ENCODE measurements around the gene KRTAP21-1.
"Not testable (repeated sequence)": the region's sequence is repeated elsewhere in the genome, so short reads cannot be mapped to it uniquely, and the experiment has no call there.

The KRTAP21-1 gene

DNA sequence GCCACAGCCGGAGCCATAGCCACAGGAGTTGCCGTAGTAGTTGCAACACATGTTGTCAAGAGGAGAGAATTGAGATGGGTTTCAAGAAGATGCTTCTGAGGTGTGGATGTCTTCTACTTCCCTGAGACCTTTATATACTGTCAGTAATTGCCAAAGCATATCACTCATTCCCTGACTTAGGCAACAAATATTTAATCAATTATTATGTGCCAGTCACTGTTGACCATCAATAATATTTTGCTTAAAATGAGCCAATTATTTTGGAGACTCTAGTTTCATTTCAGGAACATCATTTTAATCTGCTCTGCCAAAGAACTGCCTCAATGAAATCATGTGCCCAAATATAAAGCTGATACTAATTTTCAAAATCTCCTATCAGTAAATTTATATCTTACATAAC lies at the start of gene KRTAP21-1:
Gene KRTAP21-1, minus strand, starts transcription at position 101 of the 400 bp plus-strand sequence. Its CDS starts 50 bp downstream, at position 51.
- in situ Hi-C loops (cut with MboI; ENCODE audit: low pct_unique_long_range_greater_than_20kb, low sequenced_read_pairs); DNase-seq: not testable (repeated sequence)

DNA sequence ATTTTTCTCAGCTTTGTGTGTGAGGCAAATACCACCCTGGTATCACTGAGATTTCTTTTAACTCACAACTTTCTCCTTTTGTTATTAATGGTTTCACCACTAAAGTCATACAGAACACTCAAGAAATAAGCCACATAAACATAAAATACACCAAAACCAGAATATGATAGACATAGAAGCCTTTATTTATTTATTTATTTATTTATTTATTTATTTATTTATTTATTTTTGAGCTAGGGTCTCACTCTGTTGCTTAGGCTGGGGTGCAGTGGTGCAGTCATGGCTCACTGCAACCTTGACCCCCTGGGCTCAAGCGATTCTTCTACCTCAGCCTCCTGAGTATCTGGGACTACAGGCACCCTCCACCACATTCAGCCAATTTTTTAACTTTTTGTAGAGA lies 45.4 kb upstream of the KRTAP21-1 start:
- DNase-seq = no peak
- in situ Hi-C loops (cut with MboI; ENCODE audit: low pct_unique_long_range_greater_than_20kb, low sequenced_read_pairs) = no loop called here

DNA sequence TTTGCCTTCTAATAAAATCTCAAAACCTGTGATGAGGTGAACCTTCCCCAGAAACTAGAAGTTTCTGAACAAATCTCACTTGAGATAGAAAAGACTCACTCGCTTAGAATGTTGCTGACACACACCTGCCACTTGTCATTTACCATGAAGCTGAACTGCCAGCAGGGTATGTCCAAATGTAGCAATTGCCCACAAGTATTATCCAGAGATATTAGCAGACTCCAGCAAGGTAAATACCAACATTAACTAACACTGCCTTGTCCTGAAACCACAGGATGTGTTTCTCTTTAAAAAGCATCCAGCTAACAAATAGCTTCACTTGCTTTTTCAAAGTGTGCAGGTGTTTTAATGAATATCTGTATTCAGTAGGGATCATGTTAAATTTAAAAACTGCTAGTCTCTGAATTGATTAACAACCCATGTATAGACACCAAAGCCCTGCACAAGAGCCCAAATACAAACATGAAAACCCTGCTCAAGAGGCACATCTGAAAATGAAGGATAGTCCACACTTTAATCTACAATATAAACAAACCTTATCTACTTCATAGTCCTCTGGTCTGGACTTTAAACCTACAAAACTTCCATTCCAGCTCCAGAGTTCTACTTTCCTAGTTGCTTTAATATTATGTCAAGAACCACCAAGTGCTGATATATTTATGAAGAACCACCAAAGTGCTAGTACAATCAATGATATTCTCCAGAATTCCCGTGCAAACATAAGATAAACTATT lies 38.5 kb upstream of the KRTAP21-1 start:
- no peak for DNase-seq
- in situ Hi-C loops (cut with MboI; ENCODE audit: low pct_unique_long_range_greater_than_20kb, low sequenced_read_pairs) = no loop called here

DNA sequence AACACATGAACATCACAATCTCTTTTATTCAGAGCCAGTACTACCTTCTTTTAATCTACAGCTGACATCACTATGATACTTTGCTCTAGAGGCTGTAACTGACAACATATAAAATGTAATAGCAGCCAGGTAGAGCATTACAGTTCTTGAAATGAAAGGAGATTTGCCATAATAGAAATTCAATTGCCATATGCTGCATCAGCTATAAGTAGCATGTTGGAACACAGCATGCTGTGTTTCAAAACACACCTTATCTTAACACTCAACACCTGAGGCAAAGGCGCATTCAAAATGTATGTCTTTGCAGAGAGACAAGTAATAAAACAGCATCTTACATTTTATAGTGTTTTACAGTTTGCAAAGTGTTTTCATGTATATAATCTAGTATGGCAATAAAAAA lies 24.0 kb upstream of the KRTAP21-1 start:
- DNase-seq = no peak
- in situ Hi-C loops (cut with MboI; ENCODE audit: low pct_unique_long_range_greater_than_20kb, low sequenced_read_pairs) = no loop called here

DNA sequence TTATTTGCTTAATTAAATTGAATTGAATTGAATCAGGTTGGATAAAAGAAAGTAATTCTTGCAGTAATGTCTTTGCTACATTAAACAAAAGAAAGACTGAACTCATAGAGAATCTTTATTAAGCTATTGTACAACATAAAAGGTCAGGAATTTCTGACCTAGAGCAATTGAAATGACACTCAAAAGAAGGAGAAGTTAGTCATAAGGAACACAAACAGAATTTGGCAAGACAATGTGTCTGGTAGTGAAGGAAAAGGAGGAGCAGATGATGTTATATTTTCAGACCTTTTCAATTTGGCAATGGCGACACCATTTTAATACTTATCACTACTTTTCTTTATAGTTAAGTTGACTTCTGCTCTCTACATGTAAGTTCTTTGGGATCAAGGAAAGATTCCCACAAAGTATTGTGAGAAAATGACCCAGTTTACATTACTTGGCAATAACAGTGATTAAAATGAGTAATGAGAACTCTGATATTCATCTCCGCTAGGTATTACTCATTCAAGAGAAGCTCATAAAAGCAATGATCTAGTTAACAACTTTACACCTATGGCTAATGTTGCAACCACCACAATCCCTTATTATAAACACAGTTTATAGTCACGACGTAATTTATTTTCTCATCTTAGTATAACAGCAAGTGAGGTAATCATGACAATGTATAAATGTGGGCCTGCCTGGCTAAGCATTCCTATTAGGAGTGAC lies 14.7 kb upstream of the KRTAP21-1 start:
- no peak for DNase-seq
- in situ Hi-C loops (cut with MboI; ENCODE audit: low pct_unique_long_range_greater_than_20kb, low sequenced_read_pairs) = no loop called here

DNA sequence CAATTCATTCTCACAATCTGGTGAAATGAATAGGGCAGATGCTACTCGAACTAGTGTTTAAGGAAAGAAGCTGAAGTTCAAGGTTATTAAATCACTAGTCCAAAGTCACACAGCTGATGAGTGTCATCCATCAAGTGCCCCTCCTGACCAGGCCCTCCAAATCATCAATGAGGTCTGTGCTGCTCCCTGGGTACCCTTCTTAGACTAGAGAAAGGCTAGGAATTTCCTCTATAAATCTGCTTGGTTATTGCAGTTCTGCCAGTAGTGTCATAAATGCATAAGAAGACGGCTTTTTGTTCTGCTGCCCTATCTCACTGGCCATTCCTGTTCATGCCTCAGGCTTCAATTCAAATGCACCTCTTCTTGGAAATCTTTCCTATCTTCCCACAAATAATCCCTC lies 5.5 kb upstream of the KRTAP21-1 start:
- DNase-seq = no peak
- in situ Hi-C loops (cut with MboI; ENCODE audit: low pct_unique_long_range_greater_than_20kb, low sequenced_read_pairs) = no loop called here

DNA sequence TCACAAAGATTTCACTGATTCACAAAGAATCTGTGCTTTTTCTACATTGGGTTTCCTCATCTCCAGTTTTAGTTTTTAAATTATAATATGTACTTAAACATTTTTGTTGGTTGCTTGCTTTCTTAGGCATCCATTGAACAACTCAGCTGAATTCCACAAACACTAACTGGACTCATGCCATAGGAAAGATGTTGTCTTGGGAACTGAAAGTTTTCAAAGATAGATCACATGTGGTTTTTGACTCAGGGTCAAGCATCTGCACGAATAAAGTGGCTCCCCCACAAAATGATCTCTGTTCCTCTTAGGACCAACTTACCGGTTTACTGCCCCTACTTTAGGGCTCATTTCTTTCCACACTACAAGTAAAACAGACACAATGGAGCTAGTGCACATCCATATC lies 3.1 kb upstream of the KRTAP21-1 start:
- DNase-seq = no peak
- in situ Hi-C loops (cut with MboI; ENCODE audit: low pct_unique_long_range_greater_than_20kb, low sequenced_read_pairs) = no loop called here

DNA sequence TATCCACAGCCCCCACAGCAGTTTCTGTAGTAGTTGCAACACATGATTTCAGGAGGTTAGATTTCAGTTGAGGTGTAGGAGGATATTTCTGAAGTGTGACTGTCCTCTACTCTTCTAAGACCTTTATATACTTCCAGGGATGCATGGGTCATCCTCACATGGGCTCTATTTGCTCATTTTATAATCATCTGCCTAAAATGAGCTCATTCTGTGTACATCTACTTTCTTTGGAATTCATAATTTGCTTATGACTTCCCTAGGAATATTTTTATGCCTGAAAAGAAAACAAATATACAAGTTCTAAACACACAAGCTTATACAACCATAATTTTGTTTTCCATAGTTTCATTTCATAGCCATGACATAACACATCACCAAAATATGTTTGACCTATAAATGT lies 8.1 kb downstream of the KRTAP21-1 start, which contains the start of gene KRTAP21-2:
Gene KRTAP21-2, minus strand, starts transcription at position 101 of the 400 bp plus-strand sequence. Its CDS starts 57 bp downstream, at position 44.
- in situ Hi-C loops (cut with MboI; ENCODE audit: low pct_unique_long_range_greater_than_20kb, low sequenced_read_pairs) = no loop called here
- DNase-seq = no peak

DNA sequence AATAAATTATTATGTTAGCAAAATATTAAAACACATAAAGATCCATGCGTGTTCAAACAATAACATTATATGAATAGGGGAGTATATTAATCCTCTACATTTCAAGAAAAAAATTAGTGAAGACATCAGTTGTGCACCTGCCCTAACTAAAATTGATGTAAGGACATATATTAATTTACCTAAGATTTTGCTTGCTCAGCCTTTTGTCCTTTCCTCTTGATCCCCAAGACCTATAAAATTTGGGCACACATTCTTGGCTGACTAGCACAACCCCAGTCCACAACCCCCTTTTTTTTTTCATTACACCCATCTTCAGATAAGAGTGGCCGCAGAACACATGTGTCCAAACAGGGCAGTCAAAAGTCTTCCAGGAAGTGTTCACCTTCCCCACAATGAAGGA lies 14.8 kb downstream of the KRTAP21-1 start:
- in situ Hi-C loops (cut with MboI; ENCODE audit: low pct_unique_long_range_greater_than_20kb, low sequenced_read_pairs) = no loop called here
- no peak for DNase-seq

DNA sequence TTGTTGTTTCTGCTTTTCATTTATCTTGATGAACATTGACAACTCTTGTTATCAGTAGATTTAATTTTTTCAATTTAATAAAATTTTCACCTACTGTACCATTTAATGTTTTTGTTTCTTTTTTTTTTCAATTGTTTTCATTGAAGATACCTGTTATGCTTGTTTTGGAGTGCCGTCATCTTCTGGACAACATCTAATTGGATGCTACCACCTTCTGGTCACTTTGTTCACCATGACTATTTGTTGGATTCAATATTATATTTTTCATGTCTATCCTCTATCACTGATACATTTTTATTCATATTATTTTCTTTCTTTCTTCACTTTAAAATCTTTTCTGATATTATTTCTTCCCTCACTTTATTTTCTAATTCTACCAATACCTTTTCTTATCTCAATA lies 22.2 kb downstream of the KRTAP21-1 start:
- no peak for DNase-seq
- in situ Hi-C loops (cut with MboI; ENCODE audit: low pct_unique_long_range_greater_than_20kb, low sequenced_read_pairs) = no loop called here

DNA sequence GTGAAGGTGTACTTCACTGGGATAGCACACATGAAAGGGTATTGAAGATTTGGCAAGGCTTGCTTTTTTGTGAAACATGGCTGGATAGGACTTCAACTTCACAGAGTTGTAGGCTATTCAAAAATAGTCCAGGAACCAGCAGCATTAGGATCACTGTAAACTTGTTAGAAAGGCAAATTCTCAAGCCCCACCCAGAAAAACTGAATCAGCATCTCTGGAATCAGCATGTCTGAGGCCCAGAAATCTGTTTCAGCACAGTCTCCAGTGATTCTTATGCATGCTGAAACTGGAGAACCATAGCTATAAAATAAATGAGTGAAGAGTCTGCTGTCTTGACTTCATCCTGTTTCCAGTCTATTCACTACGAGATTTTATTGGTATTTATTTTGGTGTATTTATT lies 28.5 kb downstream of the KRTAP21-1 start:
- in situ Hi-C loops (cut with MboI; ENCODE audit: low pct_unique_long_range_greater_than_20kb, low sequenced_read_pairs) = no loop called here
- DNase-seq = no peak

DNA sequence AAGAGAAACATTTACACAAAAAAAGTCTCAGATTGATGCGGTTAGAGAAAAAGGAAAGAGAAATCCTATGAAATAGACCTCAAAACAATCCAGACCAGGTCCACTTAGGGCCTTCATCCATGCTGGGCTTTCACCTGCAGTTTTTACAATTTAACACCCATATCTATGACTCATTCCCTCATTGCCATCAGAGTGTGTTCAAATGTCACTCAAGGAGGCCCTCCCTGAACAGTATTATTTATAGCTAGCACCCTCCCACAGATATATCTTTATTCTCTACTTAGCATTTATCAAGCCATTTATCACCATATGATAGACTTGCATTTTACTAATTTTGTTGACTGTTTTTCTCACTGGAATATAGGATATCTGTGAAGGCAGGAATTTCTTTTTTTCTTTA lies 35.8 kb downstream of the KRTAP21-1 start:
- in situ Hi-C loops (cut with MboI; ENCODE audit: low pct_unique_long_range_greater_than_20kb, low sequenced_read_pairs) = no loop called here
- DNase-seq = no peak

DNA sequence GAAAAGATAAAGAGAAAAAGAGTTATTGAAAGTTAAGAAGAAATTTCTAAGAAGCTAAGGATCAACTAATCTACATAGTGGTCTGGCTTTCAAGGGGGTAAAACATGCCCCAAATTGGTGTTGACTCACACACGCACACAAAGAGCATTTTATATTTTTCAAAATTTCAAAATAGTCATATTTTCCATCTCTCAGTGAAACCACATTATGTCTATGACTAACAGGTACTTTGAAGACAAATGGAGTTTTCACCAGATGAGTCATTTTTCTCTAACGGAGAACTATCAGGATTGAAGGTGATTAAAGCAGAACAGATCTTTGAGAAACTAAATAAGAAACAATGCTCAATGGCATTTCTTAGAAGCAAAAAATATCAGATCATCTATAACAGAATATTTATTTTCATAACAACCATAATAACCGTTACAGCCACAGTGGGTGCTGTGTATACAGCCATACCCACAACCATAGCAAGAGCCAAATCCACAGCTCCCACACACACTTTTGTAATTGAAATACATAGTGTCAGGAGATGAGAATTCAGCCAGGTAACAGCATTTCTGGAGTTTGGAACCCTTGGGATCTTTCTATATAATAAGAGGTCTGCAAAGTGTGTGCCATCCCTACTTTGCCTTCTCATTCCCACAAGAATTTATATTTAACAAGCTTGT lies 36.9 kb downstream of the KRTAP21-1 start, which contains the start of gene KRTAP21-3:
Gene KRTAP21-3, minus strand, starts transcription at position 539 of the 671 bp plus-strand sequence. Its CDS starts 18 bp downstream, at position 521.
- DNase-seq = no peak
- in situ Hi-C loops (cut with MboI; ENCODE audit: low pct_unique_long_range_greater_than_20kb, low sequenced_read_pairs) = no loop called here

DNA sequence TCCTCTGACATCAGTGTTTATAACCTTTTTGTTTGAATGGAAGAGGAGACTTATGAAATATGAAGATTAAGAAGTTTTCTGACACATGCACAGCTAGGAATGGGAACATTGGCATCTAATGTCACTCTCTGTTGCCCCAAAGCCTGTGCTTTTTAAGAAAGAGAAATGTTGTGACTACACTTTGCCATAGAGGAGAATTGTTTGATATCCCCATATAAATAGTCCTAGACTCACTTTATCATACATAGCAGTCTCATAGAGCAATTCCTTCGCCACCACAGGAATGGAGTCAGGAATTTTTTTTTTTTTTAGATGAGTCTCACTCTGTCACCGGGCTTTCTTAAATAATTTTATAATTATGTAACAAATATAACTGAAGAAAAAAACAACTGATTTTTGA lies 38.1 kb downstream of the KRTAP21-1 start:
- in situ Hi-C loops (cut with MboI; ENCODE audit: low pct_unique_long_range_greater_than_20kb, low sequenced_read_pairs) = no loop called here

DNA sequence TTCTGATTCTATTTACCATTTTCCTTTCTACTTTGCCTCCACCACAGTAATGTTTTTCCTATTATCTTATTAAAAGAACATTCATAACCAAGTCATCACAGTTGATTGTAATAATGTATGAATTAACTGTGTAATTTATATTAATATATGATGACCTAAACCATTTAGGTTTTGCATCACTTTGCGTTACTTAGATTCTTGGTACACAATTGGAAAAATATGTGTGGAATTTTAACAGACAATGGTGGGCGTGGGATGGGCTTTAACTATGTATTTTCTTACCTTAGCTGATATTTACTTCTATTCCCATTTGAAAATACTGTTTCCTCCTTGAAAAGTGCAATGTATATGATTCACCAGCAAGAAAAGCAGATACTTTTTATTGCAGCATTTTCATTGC lies 40.3 kb downstream of the KRTAP21-1 start:
- no peak for DNase-seq
- in situ Hi-C loops (cut with MboI; ENCODE audit: low pct_unique_long_range_greater_than_20kb, low sequenced_read_pairs) = no loop called here

More for the DNA sequence above, 38.1 kb downstream of the KRTAP21-1 start:
- DNase-seq = no peak

DNA sequence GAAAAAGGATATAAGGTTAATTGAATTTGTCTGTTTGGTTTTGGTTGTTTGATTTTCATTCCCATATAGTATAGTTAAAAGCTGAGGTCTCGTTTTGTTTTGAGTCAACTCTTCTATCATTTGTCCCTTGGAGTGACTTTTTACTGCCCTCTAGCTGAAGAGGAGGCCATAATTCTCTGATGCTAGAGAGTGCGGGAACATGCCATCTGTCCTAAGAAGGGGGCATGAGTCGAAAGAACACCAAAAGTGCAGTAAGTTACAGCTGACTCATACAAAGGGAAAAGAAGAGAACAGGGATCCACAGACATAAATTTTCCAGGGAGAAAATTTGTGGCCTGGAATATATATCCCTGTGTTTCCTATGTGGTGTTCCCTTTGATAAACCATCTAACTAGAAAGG lies 40.8 kb downstream of the KRTAP21-1 start:
- DNase-seq = no peak
- in situ Hi-C loops (cut with MboI; ENCODE audit: low pct_unique_long_range_greater_than_20kb, low sequenced_read_pairs) = no loop called here

DNA sequence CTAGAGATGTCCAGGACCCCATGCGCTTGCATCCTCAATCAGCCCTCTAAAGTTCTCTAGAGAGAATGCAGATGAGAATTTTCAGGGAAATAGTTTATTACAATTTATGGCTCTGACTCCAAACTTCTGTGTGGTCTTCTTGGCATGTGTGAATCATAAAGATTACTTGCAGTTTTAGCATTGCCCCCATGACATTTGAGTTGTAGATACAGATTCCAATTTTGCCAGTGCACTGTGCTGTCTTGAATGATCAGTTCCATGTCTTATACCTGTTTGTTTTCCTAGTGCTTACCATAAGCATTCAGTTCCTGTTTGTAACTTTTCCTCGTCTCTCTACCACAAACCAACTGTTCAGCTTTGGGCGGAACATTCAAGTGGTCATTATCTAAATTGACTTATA lies 41.5 kb downstream of the KRTAP21-1 start:
- DNase-seq = no peak
- in situ Hi-C loops (cut with MboI; ENCODE audit: low pct_unique_long_range_greater_than_20kb, low sequenced_read_pairs) = no loop called here

DNA sequence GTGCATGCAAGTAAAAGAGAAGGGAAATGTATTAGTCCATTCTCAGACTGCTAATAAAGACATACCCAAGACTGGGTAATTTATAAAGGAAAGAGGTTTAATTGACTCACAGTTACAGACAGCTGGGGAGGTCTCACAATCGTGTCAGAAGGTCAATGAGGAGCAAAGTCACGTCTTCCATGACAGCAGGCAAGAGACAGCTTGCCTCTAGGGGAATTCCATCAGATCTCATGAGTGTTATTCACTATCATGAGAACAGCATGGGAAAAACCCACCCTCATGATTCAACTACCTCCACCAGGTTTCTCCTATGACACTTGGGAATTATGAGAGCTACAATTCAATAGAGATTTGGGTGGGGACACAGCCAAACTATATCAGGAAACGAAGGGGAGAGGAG lies 44.7 kb downstream of the KRTAP21-1 start:
- in situ Hi-C loops (cut with MboI; ENCODE audit: low pct_unique_long_range_greater_than_20kb, low sequenced_read_pairs) = no loop called here
- no peak for DNase-seq

DNA sequence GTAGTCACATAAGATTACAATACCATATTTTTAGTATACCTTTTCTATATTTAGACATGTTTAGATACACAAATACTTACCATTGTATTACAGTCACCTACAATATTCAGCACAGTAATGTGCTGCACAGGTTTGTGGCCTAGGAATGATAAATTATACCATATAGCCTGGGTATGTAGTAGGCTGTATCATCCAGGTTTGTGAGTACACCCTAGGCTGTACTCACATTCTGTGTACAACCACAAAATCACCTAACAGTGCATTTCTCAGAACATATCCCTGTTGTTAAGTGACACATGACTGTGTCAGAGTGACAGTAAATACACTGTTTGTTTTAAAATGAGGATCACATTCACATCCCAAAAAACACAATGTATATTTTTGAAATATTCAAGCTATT lies 47.8 kb downstream of the KRTAP21-1 start:
- in situ Hi-C loops (cut with MboI; ENCODE audit: low pct_unique_long_range_greater_than_20kb, low sequenced_read_pairs) = no loop called here
- no peak for DNase-seq
